WTC11 (cell line): ENCODE results near the gene SBK3.

ENCODE experiments used
- AR ChIP-seq: fragments of 250-450 bp; sonication (Bioruptor Pico); IDR thresholded peaks from 2 replicates; pipeline ENCODE4 v1.9.0; 2021; ENCODE audit warnings: mild to moderate bottlenecking
- CTCF ChIP-seq: fragments of 200-600 bp; IDR thresholded peaks from 2 replicates; pipeline ENCODE4 v1.8.0; 2022; ENCODE audit warnings: antibody characterized with exemption
- E2F1 ChIP-seq: sonication (generic); formaldehyde crosslinking; IDR thresholded peaks from 2 replicates; pipeline ENCODE4 v1.8.0; 2022; ENCODE audit warnings: mild to moderate bottlenecking, missing genetic modification reagents
- E2F4 ChIP-seq: sonication (generic); formaldehyde crosslinking; IDR thresholded peaks from 2 replicates; pipeline ENCODE4 v1.8.1; 2022; ENCODE audit warnings: low read depth, mild to moderate bottlenecking, moderate library complexity, missing genetic modification reagents, borderline replicate concordance
- FOXJ3 ChIP-seq: sonication (generic); formaldehyde crosslinking; IDR thresholded peaks from 2 replicates; pipeline ENCODE4 v1.9.0; 2021; ENCODE audit warnings: missing genetic modification reagents, mild to moderate bottlenecking, borderline replicate concordance
- HMGA2 ChIP-seq: fragments of 250-450 bp; sonication (Bioruptor Pico); IDR thresholded peaks from 2 replicates; pipeline ENCODE4 v1.4.0; 2021; ENCODE audit warnings: mild to moderate bottlenecking, moderate library complexity
- MAX ChIP-seq: sonication (generic); formaldehyde crosslinking; IDR thresholded peaks from 2 replicates; pipeline ENCODE4 v1.8.0; 2022; ENCODE audit warnings: mild to moderate bottlenecking, missing genetic modification reagents
- USF2 ChIP-seq: sonication (generic); formaldehyde crosslinking; IDR thresholded peaks from 2 replicates; pipeline ENCODE4 v1.8.1; 2023; ENCODE audit warnings: mild to moderate bottlenecking, missing genetic modification reagents, moderate library complexity
- ZBTB21 ChIP-seq: sonication (generic); formaldehyde crosslinking; IDR thresholded peaks from 2 replicates; pipeline ENCODE4 v1.8.1; 2023; ENCODE audit warnings: mild to moderate bottlenecking, missing genetic modification reagents, borderline replicate concordance
- ZNF121 ChIP-seq: sonication (generic); formaldehyde crosslinking; IDR thresholded peaks from 2 replicates; pipeline ENCODE4 v1.8.0; 2023; ENCODE audit warnings: missing genetic modification reagents
- ZNF263 ChIP-seq: sonication (generic); formaldehyde crosslinking; IDR thresholded peaks from 2 replicates; pipeline ENCODE4 v1.8.1; 2022; ENCODE audit warnings: low read depth, mild to moderate bottlenecking, moderate library complexity, missing genetic modification reagents
- TF ChIP-seq, protein P1 (sequence below): sonication (generic); formaldehyde crosslinking; IDR thresholded peaks from 2 replicates; pipeline ENCODE4 v1.8.0; 2023; ENCODE audit warnings: missing genetic modification reagents, mild to moderate bottlenecking, borderline replicate concordance

DNA sequence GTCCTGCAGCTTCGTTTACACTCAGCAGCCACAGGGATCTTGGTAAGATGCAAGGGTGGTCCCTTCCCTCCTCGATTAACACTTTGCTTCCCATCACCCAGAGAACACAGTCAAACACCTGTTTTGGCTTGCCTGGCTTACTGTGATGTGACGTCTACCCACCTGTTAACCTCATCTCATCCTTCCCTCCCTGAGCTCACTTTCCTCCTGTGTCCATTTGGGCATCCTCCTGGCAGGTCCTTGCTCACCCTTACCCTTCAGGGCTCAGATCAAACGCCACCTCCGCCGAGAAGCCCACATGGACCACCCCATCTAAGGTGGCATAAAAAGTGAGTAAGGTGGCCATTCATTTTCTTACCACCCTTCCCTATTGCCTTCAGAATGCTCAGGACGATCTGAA is 44.8 kb upstream of the SBK3 start:
- no peak for TF ChIP-seq ZNF121 (CRISPR knock-in tag)
- TF ChIP-seq CTCF = no peak
- TF ChIP-seq ZBTB21 (CRISPR knock-in tag) = no peak
- no peak for TF ChIP-seq MAX (CRISPR knock-in tag)
- TF ChIP-seq E2F1 = no peak
- no peak for TF ChIP-seq USF2 (CRISPR knock-in tag)
- TF ChIP-seq HMGA2 (CRISPR knock-in tag) = no peak
- TF ChIP-seq, protein P1, sequence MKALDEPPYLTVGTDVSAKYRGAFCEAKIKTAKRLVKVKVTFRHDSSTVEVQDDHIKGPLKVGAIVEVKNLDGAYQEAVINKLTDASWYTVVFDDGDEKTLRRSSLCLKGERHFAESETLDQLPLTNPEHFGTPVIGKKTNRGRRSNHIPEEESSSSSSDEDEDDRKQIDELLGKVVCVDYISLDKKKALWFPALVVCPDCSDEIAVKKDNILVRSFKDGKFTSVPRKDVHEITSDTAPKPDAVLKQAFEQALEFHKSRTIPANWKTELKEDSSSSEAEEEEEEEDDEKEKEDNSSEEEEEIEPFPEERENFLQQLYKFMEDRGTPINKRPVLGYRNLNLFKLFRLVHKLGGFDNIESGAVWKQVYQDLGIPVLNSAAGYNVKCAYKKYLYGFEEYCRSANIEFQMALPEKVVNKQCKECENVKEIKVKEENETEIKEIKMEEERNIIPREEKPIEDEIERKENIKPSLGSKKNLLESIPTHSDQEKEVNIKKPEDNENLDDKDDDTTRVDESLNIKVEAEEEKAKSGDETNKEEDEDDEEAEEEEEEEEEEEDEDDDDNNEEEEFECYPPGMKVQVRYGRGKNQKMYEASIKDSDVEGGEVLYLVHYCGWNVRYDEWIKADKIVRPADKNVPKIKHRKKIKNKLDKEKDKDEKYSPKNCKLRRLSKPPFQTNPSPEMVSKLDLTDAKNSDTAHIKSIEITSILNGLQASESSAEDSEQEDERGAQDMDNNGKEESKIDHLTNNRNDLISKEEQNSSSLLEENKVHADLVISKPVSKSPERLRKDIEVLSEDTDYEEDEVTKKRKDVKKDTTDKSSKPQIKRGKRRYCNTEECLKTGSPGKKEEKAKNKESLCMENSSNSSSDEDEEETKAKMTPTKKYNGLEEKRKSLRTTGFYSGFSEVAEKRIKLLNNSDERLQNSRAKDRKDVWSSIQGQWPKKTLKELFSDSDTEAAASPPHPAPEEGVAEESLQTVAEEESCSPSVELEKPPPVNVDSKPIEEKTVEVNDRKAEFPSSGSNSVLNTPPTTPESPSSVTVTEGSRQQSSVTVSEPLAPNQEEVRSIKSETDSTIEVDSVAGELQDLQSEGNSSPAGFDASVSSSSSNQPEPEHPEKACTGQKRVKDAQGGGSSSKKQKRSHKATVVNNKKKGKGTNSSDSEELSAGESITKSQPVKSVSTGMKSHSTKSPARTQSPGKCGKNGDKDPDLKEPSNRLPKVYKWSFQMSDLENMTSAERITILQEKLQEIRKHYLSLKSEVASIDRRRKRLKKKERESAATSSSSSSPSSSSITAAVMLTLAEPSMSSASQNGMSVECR (CRISPR knock-in tag) = no peak
- no peak for TF ChIP-seq ZNF263
- TF ChIP-seq E2F4 (CRISPR knock-in tag) = no peak
- no peak for TF ChIP-seq AR (CRISPR knock-in tag)
- TF ChIP-seq FOXJ3 = no peak
